Subcutaneous adipose tissue (tissue), 4 donors: ENCODE results near the gene DEF6. TPM values are rescaled to one million over a fixed set of nuclear protein-coding genes. Genes with fewer than 3 reads are reported as not detected.

Experiments used
- CTCF ChIP-seq: fragments of 450-650 bp; IDR thresholded peaks from one replicate; pipeline ENCODE4 v1.5.1; 2016; ENCODE audit warnings: low read depth, mild to moderate bottlenecking, control low read depth, antibody characterized with exemption, moderate library complexity
- total RNA-seq, 4 donors: library from RNA; depleted of rRNA; stranded (reverse); fragments of >200 nt; gene quantifications; one replicate each; pipeline ENCODE4 v1.1.0, GENCODE V29; 2016

DEF6 gene
- total RNA-seq, 4 donors from 2014 or later = 1.9 to 13.6 (median 5.0) TPM

GRCh38 chr6:35366204-35366596, 68.6 kb downstream of the DEF6 start:
- TF ChIP-seq CTCF = no peak

DNA sequence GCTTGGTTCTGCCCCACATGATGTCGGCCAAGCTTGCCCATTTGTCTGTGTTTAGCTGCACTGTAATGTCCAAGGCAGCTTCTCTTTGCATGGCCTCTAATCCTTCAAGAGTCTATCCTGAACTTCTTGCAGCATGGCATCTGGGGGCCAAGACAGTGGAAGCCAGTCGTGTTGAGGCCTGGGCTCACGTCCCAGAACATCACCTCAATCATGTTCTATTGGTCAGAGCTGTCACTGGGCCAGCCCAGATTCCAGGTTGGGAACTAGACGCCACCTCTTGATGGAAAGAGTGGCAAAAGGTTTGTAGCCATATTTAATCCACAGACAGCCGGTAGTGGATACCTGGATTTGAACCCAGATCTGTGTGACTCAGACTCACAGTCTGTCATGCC, 70.0 kb downstream of the DEF6 start:
- TF ChIP-seq CTCF = no peak

DNA sequence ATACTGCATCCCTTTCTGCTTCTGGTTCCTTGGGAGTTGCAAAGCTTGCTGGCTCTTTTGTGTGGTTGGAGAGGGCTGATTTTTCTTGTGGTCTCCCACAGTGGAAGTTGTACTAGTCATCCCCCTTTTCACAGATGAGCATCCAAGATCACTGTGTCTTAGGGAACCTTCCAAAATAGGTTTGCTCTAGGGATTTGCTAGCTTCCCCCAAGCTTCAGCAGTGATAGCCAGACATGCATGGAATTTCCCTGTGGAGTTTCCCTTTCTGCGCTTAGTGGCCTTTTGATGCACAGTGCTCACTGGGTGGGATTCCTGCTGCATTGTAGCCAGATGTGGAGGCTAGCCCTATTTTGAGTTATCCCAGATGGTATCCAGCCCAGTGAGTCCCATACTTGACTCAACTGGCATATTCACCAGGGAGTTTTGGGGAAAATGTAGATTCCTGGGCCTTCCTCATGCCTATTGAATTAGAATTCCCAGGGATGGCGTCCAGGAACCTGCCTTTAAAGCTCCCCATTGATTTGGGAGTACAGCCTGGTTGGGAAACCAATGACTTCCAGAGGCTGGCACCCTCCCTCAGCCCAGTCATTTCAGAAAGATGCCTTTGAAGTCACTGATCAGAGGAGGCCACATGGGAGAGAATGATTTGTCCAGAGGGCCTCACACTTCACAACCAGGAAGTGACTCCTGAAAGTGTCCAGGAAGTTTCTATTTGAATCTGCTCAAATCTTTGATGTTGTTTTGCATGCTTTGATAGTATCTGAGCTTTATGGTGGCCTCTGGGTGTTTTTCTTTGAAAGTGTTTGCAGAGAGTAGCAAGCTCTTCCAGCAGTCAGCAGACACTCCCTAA, 70.6 kb downstream of the DEF6 start:
- no peak for TF ChIP-seq CTCF

- TF ChIP-seq CTCF = no peak
Measured at GRCh38 chr6:35370124-35370741, 72.6 kb downstream of the DEF6 start.

DNA sequence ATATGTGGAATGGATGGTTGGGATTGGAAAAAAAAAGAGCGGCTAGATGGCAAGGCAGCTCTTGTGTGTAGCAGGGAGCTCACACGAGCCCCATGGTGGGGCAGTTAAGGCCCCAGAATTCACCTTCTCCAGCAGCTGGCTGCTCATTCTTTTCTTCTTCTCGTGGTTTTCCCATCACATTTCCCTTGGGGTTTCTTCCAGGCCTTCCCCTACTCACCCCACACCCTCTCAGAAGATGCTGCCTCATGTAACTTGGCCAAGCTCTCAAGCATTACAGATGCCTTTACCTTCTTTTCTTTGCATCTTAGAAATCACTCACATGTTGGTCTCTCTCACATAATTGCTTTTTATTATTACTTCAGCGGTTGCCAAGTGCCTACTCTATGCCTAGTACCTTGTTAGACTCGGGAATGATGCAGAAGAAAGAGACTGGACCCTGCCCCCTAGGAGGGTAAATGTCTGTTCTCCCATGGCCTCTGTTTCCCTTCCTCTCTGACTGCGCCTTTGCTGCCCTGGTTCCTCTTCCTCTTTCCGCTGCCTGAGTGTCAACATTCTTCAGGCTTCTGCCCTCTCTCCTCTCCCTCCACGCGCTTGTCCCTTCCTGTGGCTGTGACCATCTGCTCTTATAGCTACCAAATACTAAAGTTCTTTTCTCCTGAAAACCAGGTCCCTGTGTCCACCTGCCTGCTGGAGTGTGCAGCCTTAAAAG, 73.3 kb downstream of the DEF6 start:
- no peak for TF ChIP-seq CTCF

Other genes with a start within 250 kb of the DEF6 start
- gene TCP11, start 156.5 kb upstream of the DEF6 start, total RNA-seq = not detected
- gene SCUBE3, start 83.9 kb upstream of the DEF6 start, total RNA-seq = under 1 TPM in 3 of 4 donors, not detected in 1; 0.19 to 0.34 (median 0.22) TPM
- 10 to 100 TPM; 24.5 to 33.0 (median 26.5) TPM for gene ZNF76, start 38.1 kb upstream of the DEF6 start, total RNA-seq
- 10 to 100 TPM in 1 of 4 donors, 1 to 10 TPM in 3; 6.1 to 17.3 (median 7.0) TPM for gene PPARD, start 44.7 kb downstream of the DEF6 start, total RNA-seq
- gene FANCE, start 154.5 kb downstream of the DEF6 start, total RNA-seq = 10 to 100 TPM in 2 of 4 donors, 1 to 10 TPM in 2; 2.6 to 15.3 (median 9.9) TPM
- gene RPL10A, start 170.6 kb downstream of the DEF6 start, total RNA-seq = 1,000 to 10,000 TPM in 3 of 4 donors, 100 to 1,000 TPM in 1; 985 to 1,194 (median 1,120) TPM
- 1 to 10 TPM; 4.1 to 6.2 (median 4.7) TPM for gene TEAD3, start 199.3 kb downstream of the DEF6 start, total RNA-seq
- gene TULP1, start 215.1 kb downstream of the DEF6 start, total RNA-seq = not detected